Measurements from ENCODE around the gene NRDC.

Gene NRDC

DNA sequence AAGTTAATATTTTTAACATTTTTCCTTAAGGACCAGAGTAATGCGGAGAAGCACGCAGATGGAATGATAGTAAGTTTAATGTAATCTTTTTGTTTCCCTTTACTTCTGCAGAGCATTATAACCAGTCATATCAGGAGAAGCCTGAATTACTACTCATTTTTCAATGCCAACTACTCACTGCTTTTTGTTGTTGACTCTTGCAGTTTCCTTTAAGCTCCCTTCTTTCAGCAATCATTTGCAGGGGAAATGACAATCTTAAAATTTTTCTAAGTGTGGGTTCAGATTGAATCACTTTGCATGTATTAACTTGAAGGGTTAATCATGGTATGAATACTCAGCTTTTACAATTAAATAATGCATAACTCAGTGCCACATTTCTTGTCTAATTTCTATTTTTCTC, 122.2 kb downstream of the NRDC start:
- Histone ChIP-seq H3K36me3 (ENCODE audit: control insufficient read depth in 1 of 2, insufficient read depth in 2 of 2, low read length in 2 of 2) (peaks cover 8 to 24% of the 10 kb centered on the region in 2 donors), H3K4me1 (ENCODE audit: control insufficient read depth in 1 of 2, insufficient read depth in 2 of 2, low read length in 2 of 2) (no peaks in the 10 kb centered on the region), H3K27me3 (ENCODE audit: low read depth, low read length) (no peaks in the 10 kb centered on the region)

GRCh38 chr1:51755437-51755836, 123.1 kb downstream of the NRDC start:
- H3K27me3 ChIP-seq (ENCODE audit: low read depth, low read length), result no peaks in the 10 kb centered on the region
- no peaks in the 10 kb centered on the region for H3K4me1 ChIP-seq (ENCODE audit: control insufficient read depth in 1 of 2, insufficient read depth in 2 of 2, low read length in 2 of 2)
- peaks cover 8 to 26% of the 10 kb centered on the region in 2 donors for H3K36me3 ChIP-seq (ENCODE audit: control insufficient read depth in 1 of 2, insufficient read depth in 2 of 2, low read length in 2 of 2)
- H3K27ac ChIP-seq (ENCODE audit: low read length), result no peak overlapping the region
- no peak overlapping the region for H3K4me3 ChIP-seq (ENCODE audit: low read depth in 1 of 2, low read length in 2 of 2)
- peaks cover 0 to 5% of the 10 kb centered on the region in 2 donors for H3K9me3 ChIP-seq (ENCODE audit: control insufficient read depth in 1 of 2, low read length in 2 of 2)

More for the DNA sequence above, 122.2 kb downstream of the NRDC start:
- H3K27ac ChIP-seq (ENCODE audit: low read length), result no peak overlapping the region
- peaks cover 0 to 5% of the 10 kb centered on the region in 2 donors for H3K9me3 ChIP-seq (ENCODE audit: control insufficient read depth in 1 of 2, low read length in 2 of 2)
- H3K4me3 ChIP-seq (ENCODE audit: low read depth in 1 of 2, low read length in 2 of 2), result no peak overlapping the region

DNA sequence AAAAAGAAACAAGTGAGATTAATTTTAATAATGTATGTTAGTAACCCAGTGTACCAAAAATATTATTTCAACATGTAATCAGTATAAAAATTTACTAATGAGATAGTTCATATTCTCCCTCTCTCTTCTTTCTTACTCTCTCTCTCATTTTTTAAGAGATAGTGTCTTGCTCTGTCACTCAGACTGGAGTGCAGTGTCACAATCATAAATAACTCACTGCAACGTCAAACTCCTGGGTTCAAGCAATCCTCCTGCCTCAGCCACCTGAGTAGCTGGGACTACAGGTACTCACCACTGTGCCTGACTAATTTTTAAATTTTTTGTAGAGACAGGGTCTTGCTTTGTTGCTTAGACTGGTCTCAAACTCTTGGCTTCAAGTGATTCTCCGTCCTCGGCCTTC, 123.9 kb downstream of the NRDC start:
- Histone ChIP-seq H3K27ac (ENCODE audit: low read length) (no peak overlapping the region), H3K36me3 (ENCODE audit: control insufficient read depth in 1 of 2, insufficient read depth in 2 of 2, low read length in 2 of 2) (peaks cover 8 to 26% of the 10 kb centered on the region in 2 donors), H3K9me3 (ENCODE audit: control insufficient read depth in 1 of 2, low read length in 2 of 2) (peaks cover 0 to 5% of the 10 kb centered on the region in 2 donors), H3K4me3 (ENCODE audit: low read depth in 1 of 2, low read length in 2 of 2) (no peak overlapping the region), H3K4me1 (ENCODE audit: control insufficient read depth in 1 of 2, insufficient read depth in 2 of 2, low read length in 2 of 2) (no peaks in the 10 kb centered on the region), H3K27me3 (ENCODE audit: low read depth, low read length) (no peaks in the 10 kb centered on the region)

GRCh38 chr1:51753969-51754368, 124.6 kb downstream of the NRDC start:
- Histone ChIP-seq H3K36me3 (ENCODE audit: control insufficient read depth in 1 of 2, insufficient read depth in 2 of 2, low read length in 2 of 2) (peaks cover 8 to 26% of the 10 kb centered on the region in 2 donors), H3K9me3 (ENCODE audit: control insufficient read depth in 1 of 2, low read length in 2 of 2) (peaks cover 0 to 5% of the 10 kb centered on the region in 2 donors), H3K4me3 (ENCODE audit: low read depth in 1 of 2, low read length in 2 of 2) (no peak overlapping the region), H3K27ac (ENCODE audit: low read length) (no peak overlapping the region), H3K4me1 (ENCODE audit: control insufficient read depth in 1 of 2, insufficient read depth in 2 of 2, low read length in 2 of 2) (no peaks in the 10 kb centered on the region), H3K27me3 (ENCODE audit: low read depth, low read length) (no peaks in the 10 kb centered on the region)

DNA sequence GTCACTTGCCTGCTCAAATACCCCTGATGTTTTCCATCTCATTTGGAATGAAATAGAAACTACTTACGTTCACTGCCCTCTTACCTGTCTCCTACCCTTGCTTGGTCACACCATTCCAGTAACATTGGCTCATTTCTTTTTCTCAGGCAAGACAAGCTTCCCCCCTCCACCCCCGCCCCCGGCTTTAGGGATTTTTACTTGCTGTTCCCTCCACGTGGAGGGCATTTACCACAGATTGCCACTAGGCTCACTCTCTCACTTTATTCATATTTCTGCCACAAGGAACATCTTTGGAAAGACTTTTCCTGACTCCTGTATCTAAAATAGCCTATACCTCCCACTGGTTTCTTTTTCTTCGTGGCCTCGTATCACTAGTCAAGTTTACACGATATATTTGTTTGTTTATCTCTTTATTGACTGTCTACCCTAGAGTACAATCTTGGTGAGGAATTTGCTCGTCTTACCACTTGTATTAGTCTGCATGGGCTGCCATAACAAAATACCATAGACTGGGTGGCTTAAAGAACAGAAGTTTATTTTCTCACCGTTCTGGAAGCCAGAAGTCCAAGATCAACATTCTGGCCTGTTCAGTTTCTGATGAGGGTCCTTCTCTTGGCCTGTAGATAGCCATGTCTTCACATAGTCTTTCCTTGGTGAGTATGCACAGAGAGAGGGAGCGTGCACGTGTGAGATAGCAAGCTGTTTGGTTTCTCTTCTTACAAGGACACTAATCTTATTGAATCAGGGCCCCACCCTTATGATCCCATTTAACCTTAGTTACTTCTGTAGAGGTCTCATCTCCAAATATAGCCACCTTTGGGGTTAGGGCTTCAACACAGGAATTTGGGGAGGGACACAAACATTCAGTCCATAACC, 126.2 kb downstream of the NRDC start:
- no peaks in the 10 kb centered on the region for H3K27me3 ChIP-seq (ENCODE audit: low read depth, low read length)
- peaks cover 8 to 26% of the 10 kb centered on the region in 2 donors for H3K36me3 ChIP-seq (ENCODE audit: control insufficient read depth in 1 of 2, insufficient read depth in 2 of 2, low read length in 2 of 2)
- no peak overlapping the region for H3K27ac ChIP-seq (ENCODE audit: low read length)
- peaks cover 0 to 5% of the 10 kb centered on the region in 2 donors for H3K9me3 ChIP-seq (ENCODE audit: control insufficient read depth in 1 of 2, low read length in 2 of 2)
- H3K4me3 ChIP-seq (ENCODE audit: low read depth in 1 of 2, low read length in 2 of 2), result no peak overlapping the region
- H3K4me1 ChIP-seq (ENCODE audit: control insufficient read depth in 1 of 2, insufficient read depth in 2 of 2, low read length in 2 of 2), result no peaks in the 10 kb centered on the region

DNA sequence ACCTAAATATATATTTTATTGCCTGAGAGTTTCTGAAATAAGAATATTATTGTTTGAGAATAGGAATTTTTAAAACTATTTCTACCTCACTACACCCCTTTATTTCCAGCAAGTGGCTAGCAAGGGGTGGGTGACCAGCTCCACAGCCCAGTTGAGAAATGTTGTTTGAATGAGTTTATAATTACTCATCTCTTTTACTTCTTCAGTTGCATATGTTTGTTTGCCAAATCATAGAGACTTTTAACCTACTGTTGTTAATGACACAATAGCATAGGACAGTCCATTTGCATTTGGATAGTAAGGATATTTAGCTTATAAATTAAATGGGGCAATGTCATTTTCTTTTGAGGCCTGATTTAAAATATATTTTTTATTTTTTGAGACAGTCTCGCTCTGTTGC, 127.8 kb downstream of the NRDC start:
- Histone ChIP-seq H3K27ac (ENCODE audit: low read length) (no peak overlapping the region), H3K36me3 (ENCODE audit: control insufficient read depth in 1 of 2, insufficient read depth in 2 of 2, low read length in 2 of 2) (peaks cover 5 to 26% of the 10 kb centered on the region in 2 donors)

GRCh38 chr1:51750218-51750617, 128.3 kb downstream of the NRDC start:
- peaks cover 4 to 21% of the 10 kb centered on the region in 2 donors for H3K36me3 ChIP-seq (ENCODE audit: control insufficient read depth in 1 of 2, insufficient read depth in 2 of 2, low read length in 2 of 2)
- H3K4me3 ChIP-seq (ENCODE audit: low read depth in 1 of 2, low read length in 2 of 2), result no peak overlapping the region
- no peak overlapping the region for H3K27ac ChIP-seq (ENCODE audit: low read length)
- H3K4me1 ChIP-seq (ENCODE audit: control insufficient read depth in 1 of 2, insufficient read depth in 2 of 2, low read length in 2 of 2), result no peaks in the 10 kb centered on the region
- peaks cover 0 to 5% of the 10 kb centered on the region in 2 donors for H3K9me3 ChIP-seq (ENCODE audit: control insufficient read depth in 1 of 2, low read length in 2 of 2)
- no peaks in the 10 kb centered on the region for H3K27me3 ChIP-seq (ENCODE audit: low read depth, low read length)

More for the DNA sequence above, 127.8 kb downstream of the NRDC start:
- Histone ChIP-seq H3K27me3 (ENCODE audit: low read depth, low read length) (no peaks in the 10 kb centered on the region), H3K4me3 (ENCODE audit: low read depth in 1 of 2, low read length in 2 of 2) (no peak overlapping the region), H3K4me1 (ENCODE audit: control insufficient read depth in 1 of 2, insufficient read depth in 2 of 2, low read length in 2 of 2) (no peaks in the 10 kb centered on the region), H3K9me3 (ENCODE audit: control insufficient read depth in 1 of 2, low read length in 2 of 2) (peaks cover 0 to 5% of the 10 kb centered on the region in 2 donors)

DNA sequence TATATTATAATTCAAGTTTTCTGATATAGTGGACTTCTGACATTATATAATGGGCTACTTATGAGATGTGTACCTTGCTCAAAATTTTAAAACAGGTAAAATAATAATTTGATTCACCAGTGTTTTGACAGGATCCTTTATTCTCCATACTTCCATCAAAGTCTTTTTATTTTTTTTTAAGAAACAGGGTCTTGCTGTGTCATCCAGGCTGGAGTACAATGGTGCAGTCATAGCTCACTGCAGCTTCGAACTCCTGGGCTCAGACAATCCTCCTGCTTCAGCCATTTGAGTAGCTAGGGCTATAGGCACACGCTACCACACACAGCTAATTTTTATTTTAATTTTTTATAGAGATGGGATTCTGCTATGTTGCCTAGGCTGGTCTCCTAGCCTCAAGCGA, 129.4 kb downstream of the NRDC start:
- H3K36me3 ChIP-seq (ENCODE audit: control insufficient read depth in 1 of 2, insufficient read depth in 2 of 2, low read length in 2 of 2), result peaks cover 4 to 21% of the 10 kb centered on the region in 2 donors
- peaks cover 0 to 5% of the 10 kb centered on the region in 2 donors for H3K9me3 ChIP-seq (ENCODE audit: control insufficient read depth in 1 of 2, low read length in 2 of 2)
- no peak overlapping the region for H3K27ac ChIP-seq (ENCODE audit: low read length)
- H3K4me3 ChIP-seq (ENCODE audit: low read depth in 1 of 2, low read length in 2 of 2), result no peak overlapping the region
- no peaks in the 10 kb centered on the region for H3K27me3 ChIP-seq (ENCODE audit: low read depth, low read length)
- no peaks in the 10 kb centered on the region for H3K4me1 ChIP-seq (ENCODE audit: control insufficient read depth in 1 of 2, insufficient read depth in 2 of 2, low read length in 2 of 2)

- Histone ChIP-seq H3K4me3 (ENCODE audit: low read depth in 1 of 2, low read length in 2 of 2) (no peak overlapping the region), H3K27me3 (ENCODE audit: low read depth, low read length) (no peaks in the 10 kb centered on the region), H3K9me3 (ENCODE audit: control insufficient read depth in 1 of 2, low read length in 2 of 2) (no peaks in the 10 kb centered on the region), H3K36me3 (ENCODE audit: control insufficient read depth in 1 of 2, insufficient read depth in 2 of 2, low read length in 2 of 2) (no peaks in the 10 kb centered on the region), H3K4me1 (ENCODE audit: control insufficient read depth in 1 of 2, insufficient read depth in 2 of 2, low read length in 2 of 2) (no peaks in the 10 kb centered on the region), H3K27ac (ENCODE audit: low read length) (no peak overlapping the region)
Observed at GRCh38 chr1:51745304-51745570, 133.3 kb downstream of the NRDC start.

DNA sequence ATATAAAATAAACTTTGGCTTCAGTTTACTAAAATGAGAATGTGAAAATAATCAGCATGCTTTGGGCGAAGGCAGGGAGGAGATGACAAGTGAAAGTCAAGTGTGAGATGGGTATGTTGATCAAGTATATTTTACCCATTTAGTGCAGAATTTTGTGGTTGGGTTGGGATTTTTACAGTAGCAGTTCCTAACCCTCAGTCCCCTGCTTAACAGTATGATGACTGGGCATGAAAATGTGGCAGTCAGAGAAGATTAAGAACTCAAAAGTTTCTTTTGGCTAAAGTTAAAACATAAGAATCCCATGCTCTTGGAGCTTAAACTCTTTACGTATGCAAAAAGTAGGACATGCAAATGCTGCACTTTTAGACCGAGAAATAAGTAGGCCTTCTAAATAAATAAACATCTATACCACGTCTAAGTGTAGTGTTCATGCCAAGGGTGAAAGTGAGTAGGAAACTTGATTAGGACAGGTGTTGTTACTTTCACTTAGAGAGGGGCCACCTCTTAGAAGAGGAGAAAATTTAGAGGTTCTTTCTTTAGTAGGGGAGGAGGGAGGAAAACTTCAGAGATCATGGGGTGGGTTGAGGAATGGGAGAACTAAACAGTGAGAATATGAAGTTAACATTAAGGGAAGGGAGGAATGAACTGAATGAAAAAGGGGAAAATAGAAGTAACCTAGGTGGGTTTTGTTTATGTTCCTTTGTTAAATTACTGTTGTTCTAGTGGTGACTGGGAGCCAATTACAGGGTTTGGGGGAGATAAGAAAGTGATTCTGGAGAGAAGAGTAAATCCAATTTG, 133.8 kb downstream of the NRDC start:
- H3K9me3 ChIP-seq (ENCODE audit: control insufficient read depth in 1 of 2, low read length in 2 of 2), result no peaks in the 10 kb centered on the region
- H3K27me3 ChIP-seq (ENCODE audit: low read depth, low read length), result no peaks in the 10 kb centered on the region
- H3K4me1 ChIP-seq (ENCODE audit: control insufficient read depth in 1 of 2, insufficient read depth in 2 of 2, low read length in 2 of 2), result no peaks in the 10 kb centered on the region
- no peaks in the 10 kb centered on the region for H3K36me3 ChIP-seq (ENCODE audit: control insufficient read depth in 1 of 2, insufficient read depth in 2 of 2, low read length in 2 of 2)
- H3K4me3 ChIP-seq (ENCODE audit: low read depth in 1 of 2, low read length in 2 of 2), result no peak overlapping the region
- H3K27ac ChIP-seq (ENCODE audit: low read length), result no peak overlapping the region

DNA sequence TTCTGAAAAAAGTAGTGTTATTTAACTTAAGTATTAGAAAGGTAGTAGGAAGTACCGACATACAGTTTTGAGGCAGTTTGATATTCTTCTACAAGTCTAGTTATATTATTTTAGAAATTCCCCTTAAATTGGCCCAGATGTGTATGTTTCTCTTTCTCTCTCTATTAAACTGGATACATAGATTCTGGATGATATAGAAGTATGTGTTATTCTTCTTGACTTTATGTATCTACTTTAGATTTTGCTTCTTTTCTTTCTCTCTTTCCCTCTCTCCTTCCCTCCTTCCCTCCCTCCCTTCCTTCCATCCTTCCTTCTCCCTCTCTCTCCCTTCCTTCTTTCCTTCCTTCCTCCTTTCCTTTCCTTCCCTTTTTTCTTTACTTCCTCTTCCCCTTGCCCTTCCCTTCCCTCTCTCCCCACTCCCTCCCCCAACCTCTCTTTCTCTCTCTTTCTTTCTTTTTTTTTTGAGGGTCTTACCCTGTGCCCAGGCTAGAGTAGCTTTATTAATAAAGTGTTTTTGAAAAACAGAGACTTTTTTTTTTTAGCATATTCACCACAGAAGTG, 137.3 kb downstream of the NRDC start:
- no peak overlapping the region for H3K27ac ChIP-seq (ENCODE audit: low read length)
- no peak overlapping the region for H3K4me3 ChIP-seq (ENCODE audit: low read depth in 1 of 2, low read length in 2 of 2)
- no peaks in the 10 kb centered on the region for H3K36me3 ChIP-seq (ENCODE audit: control insufficient read depth in 1 of 2, insufficient read depth in 2 of 2, low read length in 2 of 2)
- no peaks in the 10 kb centered on the region for H3K9me3 ChIP-seq (ENCODE audit: control insufficient read depth in 1 of 2, low read length in 2 of 2)
- H3K4me1 ChIP-seq (ENCODE audit: control insufficient read depth in 1 of 2, insufficient read depth in 2 of 2, low read length in 2 of 2), result peaks cover 0 to 9% of the 10 kb centered on the region in 2 donors
- no peaks in the 10 kb centered on the region for H3K27me3 ChIP-seq (ENCODE audit: low read depth, low read length)

All from muscle layer of duodenum (tissue), 2 donors.